ENCODE measurements around the gene PFKFB2.

Gene PFKFB2

DNA sequence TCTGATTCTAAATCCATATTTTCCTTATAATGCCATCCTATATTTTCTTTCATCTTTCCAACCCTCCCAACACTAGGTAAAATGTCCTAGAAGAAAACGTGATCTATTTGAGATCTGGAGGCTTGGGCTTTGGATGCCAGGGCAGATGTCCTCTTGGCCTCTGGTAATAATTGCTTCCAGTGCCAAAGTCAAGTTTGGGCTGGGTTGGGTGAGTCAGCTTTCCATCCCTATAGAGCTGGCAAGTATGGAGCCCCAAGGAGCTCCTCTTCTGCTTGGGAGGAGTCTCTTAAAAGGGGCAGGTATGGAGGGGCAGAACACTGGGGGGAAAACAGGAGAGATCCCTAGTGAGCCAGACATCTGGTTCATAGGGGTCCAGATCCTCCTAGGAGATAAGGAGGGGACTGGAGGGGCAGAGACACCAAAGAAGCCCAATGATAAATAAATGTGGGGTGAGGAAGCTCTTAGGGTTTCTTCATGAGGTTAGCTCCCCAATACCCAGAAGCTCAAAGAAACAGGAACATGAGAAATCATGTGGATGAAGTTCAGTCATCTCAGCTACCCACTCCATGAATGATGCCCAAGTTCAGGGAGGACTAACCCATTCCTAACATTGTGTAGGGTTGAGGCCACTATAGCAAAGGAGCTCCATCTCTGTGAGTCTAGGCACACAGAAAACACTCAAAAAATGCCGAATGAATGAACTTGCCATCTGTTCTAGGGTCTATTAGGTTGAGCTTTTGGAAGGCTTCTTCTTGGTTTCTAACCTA lies 24.0 kb upstream of the PFKFB2 start:
- no peaks in the 10 kb centered on the region for H3K36me3 ChIP-seq
- H3K27ac ChIP-seq: no peak overlapping the region
- DNase-seq: no peak
- TF ChIP-seq, protein P1, sequence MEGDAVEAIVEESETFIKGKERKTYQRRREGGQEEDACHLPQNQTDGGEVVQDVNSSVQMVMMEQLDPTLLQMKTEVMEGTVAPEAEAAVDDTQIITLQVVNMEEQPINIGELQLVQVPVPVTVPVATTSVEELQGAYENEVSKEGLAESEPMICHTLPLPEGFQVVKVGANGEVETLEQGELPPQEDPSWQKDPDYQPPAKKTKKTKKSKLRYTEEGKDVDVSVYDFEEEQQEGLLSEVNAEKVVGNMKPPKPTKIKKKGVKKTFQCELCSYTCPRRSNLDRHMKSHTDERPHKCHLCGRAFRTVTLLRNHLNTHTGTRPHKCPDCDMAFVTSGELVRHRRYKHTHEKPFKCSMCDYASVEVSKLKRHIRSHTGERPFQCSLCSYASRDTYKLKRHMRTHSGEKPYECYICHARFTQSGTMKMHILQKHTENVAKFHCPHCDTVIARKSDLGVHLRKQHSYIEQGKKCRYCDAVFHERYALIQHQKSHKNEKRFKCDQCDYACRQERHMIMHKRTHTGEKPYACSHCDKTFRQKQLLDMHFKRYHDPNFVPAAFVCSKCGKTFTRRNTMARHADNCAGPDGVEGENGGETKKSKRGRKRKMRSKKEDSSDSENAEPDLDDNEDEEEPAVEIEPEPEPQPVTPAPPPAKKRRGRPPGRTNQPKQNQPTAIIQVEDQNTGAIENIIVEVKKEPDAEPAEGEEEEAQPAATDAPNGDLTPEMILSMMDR (IDR thresholded peaks at IDR 0.05): no peak
- intact Hi-C loops (cut with DNase I; ENCODE audit: low total_unique reads): no loop called here
- H3K4me1 ChIP-seq: peaks cover 0 to 30% (median 21%) of the 10 kb centered on the region in 4 donors
- H3K9me3 ChIP-seq: no peaks in the 10 kb centered on the region
- H3K4me3 ChIP-seq: no peak overlapping the region
- peaks cover 0 to 5% of the 10 kb centered on the region in 2 donors for H3K27me3 ChIP-seq

DNA sequence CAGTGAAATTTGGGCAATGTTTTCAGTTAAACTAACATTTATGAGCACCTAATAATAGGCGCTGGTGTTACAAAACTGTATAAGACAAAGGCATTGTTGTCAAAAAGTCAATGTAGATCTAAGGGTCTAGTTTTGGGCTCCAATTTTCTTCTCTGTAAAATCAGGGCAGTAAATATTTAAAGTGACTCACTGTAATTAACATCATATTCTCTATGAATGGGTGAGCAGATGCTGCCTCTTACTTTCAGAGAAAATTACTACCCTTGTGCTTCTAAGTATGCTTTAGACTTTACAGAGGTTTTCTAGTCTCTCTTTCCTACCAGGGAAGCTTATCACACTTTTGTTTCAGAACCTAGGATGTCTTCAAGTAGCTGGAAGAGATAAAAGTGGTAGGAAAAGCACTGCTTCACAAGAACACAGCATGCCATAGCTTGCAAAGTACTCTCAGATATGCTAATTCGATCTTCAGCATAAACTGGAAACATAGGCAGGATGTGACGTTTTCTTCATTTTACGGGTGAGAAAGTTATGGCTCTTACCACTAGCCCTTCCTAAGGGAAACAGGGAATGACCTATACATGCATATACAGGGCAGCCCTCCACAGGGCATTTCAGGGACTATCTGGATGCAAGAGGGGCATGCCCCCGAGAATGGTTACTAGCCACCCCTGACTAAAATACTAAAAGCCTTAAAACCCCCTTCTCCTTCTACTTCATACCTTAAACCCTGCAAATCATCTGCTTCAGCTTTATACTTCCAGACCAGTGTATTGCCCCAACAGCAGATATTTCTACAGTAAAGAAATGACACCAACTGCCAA lies 23.2 kb upstream of the PFKFB2 start:
- TF ChIP-seq, protein P1 (IDR thresholded peaks at IDR 0.05): no peak
- H3K36me3 ChIP-seq: no peaks in the 10 kb centered on the region
- no peak overlapping the region for H3K4me3 ChIP-seq
- no peak for DNase-seq
- H3K9me3 ChIP-seq: no peaks in the 10 kb centered on the region
- H3K27me3 ChIP-seq: peaks cover 0 to 5% of the 10 kb centered on the region in 2 donors
- H3K4me1 ChIP-seq: peaks cover 0 to 22% (median 15%) of the 10 kb centered on the region in 4 donors
- no peak overlapping the region for H3K27ac ChIP-seq
- intact Hi-C loops (cut with DNase I; ENCODE audit: low total_unique reads): no loop called here

DNA sequence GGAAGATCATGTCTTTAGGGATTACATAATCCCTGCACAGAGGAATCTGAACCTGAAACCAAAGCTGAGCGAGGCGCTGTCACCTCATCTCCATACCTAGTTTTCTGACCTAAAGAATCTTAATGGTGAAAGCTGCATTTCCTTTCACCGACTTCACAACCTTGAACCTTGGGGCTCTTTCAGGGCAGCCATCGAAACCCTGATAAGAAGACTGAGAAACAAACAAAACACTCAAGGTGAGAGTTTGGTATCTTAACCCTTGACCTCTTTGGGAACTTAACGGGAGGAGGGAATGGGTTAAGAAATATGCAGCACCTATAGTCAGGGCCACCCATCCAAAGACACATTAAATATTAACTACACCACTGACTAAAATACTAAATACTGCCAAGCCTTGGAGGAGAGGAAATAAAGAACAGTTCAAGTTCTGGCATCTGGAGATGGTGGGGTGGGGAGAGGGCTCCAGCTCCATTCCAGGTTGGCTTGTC lies 22.5 kb upstream of the PFKFB2 start:
- peaks cover 0 to 5% of the 10 kb centered on the region in 2 donors for H3K27me3 ChIP-seq
- peaks cover 0 to 15% (median 9%) of the 10 kb centered on the region in 4 donors for H3K4me1 ChIP-seq
- no peaks in the 10 kb centered on the region for H3K36me3 ChIP-seq
- H3K4me3 ChIP-seq: no peak overlapping the region
- H3K27ac ChIP-seq: no peak overlapping the region
- DNase-seq: no peak
- intact Hi-C loops (cut with DNase I; ENCODE audit: low total_unique reads): no loop called here
- H3K9me3 ChIP-seq: no peaks in the 10 kb centered on the region
- TF ChIP-seq, protein P1 (IDR thresholded peaks at IDR 0.05): no peak

DNA sequence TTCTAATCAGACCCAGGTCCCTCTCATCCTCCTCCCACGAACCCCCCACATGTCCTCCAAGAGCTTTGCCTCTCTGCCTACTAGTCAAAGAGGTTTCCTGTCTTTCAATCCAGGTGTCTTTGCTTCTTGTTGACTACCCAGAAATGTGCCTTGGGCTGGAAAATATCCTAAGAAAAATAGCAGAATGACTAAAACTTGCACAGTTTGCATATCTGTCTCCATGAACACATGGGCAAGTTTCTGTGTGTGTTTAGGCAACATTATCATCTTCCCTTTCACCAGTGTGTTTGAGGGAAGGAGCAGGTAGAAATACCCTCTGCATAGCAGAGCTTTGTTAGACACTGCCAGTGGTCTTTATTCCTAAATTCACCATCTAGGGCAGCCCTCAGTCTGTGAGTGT lies 22.1 kb upstream of the PFKFB2 start:
- H3K36me3 ChIP-seq: no peaks in the 10 kb centered on the region
- peaks cover 0 to 5% of the 10 kb centered on the region in 2 donors for H3K27me3 ChIP-seq
- H3K9me3 ChIP-seq: no peaks in the 10 kb centered on the region
- TF ChIP-seq, protein P1 (IDR thresholded peaks at IDR 0.05): no peak
- no peak overlapping the region for H3K27ac ChIP-seq
- intact Hi-C loops (cut with DNase I; ENCODE audit: low total_unique reads): no loop called here
- H3K4me1 ChIP-seq: peaks cover 0 to 11% (median 4%) of the 10 kb centered on the region in 4 donors
- no peak for DNase-seq
- H3K4me3 ChIP-seq: no peak overlapping the region

DNA sequence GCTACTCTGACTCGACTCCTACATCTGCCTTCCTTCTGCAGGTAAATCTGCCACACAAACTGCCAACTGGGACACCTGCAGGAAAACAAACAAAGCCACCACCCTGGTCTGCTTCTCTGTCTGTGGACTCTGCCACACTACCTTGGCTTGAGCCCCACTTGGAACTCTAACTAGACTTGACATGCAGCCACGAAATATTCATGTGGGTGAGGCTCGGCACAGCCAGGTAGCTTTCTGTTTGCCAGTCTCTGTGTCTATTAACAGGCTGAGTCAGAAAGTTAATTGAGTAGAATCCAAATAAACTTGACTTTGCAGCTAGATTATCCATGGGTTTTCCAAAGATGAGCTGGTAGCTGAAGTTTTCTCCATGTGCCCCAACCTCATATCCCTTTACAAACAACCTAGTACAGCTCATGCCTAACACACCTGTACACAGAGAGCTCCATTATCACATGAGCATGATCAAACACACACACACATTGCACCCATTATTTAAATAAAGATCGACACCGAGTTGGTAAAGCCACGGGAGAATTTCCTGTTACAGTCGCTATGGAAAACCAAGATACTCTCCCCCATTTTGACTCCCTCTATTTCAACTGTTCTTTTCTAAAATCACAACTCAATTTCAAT lies 21.3 kb upstream of the PFKFB2 start:
- Histone ChIP-seq H3K4me1 (peaks cover 0 to 3% (median under 1%) of the 10 kb centered on the region in 4 donors), H3K36me3 (no peaks in the 10 kb centered on the region), H3K9me3 (no peaks in the 10 kb centered on the region), H3K27ac (no peak overlapping the region), H3K27me3 (peaks cover 0 to 5% of the 10 kb centered on the region in 2 donors), H3K4me3 (no peak overlapping the region)
- intact Hi-C loops (cut with DNase I; ENCODE audit: low total_unique reads): no loop called here
- TF ChIP-seq, protein P1 (IDR thresholded peaks at IDR 0.05): no peak
- DNase-seq: no peak
